Trophoblast cell (in vitro differentiated cells and primary cell): ENCODE results near the gene CUX1.

Experiments
- DNase-seq, 2 donors: peaks; one replicate each; pipeline ENCODE4 v3.0.0-alpha.2; 2016
- H2AFZ ChIP-seq: 2 replicates; pipeline ENCODE4 v1.6.1; 2013; ENCODE audit warnings: low read length, moderate library complexity, mild to moderate bottlenecking; ENCODE audit not compliant: insufficient read depth, poor library complexity
- H2AK5ac ChIP-seq: 2 replicates; pipeline ENCODE4 v1.6.1; 2013; ENCODE audit warnings: mild to moderate bottlenecking, low read length
- H2BK120ac ChIP-seq: 2 replicates; pipeline ENCODE4 v1.6.1; 2013; ENCODE audit warnings: low read length, mild to moderate bottlenecking, moderate library complexity; ENCODE audit not compliant: insufficient read depth, poor library complexity
- H2BK12ac ChIP-seq: 2 replicates; pipeline ENCODE4 v1.6.1; 2013; ENCODE audit warnings: mild to moderate bottlenecking, low read length, moderate library complexity
- H2BK5ac ChIP-seq: 2 replicates; pipeline ENCODE4 v1.6.1; 2013; ENCODE audit warnings: low read length, low read depth, moderate library complexity, mild to moderate bottlenecking; ENCODE audit not compliant: poor library complexity
- H3K14ac ChIP-seq: 2 replicates; pipeline ENCODE4 v1.6.1; 2013; ENCODE audit warnings: mild to moderate bottlenecking, low read length
- H3K18ac ChIP-seq: 2 replicates; pipeline ENCODE4 v1.6.1; 2013; ENCODE audit warnings: mild to moderate bottlenecking, low read length
- H3K23ac ChIP-seq: 2 replicates; pipeline ENCODE4 v1.6.1; 2013; ENCODE audit warnings: low read length
- H3K27ac ChIP-seq: 2 replicates; pipeline ENCODE4 v1.5.1; 2013; ENCODE audit warnings: low read depth, mild to moderate bottlenecking, inconsistent platforms, low read length, moderate library complexity
- H3K27me3 ChIP-seq: 2 replicates; pipeline ENCODE4 v1.6.1; 2013; ENCODE audit warnings: inconsistent platforms, mild to moderate bottlenecking, low read length, moderate library complexity; ENCODE audit not compliant: insufficient read depth
- H3K36me3 ChIP-seq, 2 experiments: 1 replicate in 1 of 2; 2 replicates in 1 of 2; pipeline ENCODE4 v1.6.1; 2013; ENCODE audit warnings: low read length in 2 of 2, mild to moderate bottlenecking in 2 of 2, moderate library complexity in 1 of 2; ENCODE audit not compliant: insufficient read depth in 2 of 2, control insufficient read depth in 1 of 2
- H3K4ac ChIP-seq: 2 replicates; pipeline ENCODE4 v1.6.1; 2013; ENCODE audit warnings: low read depth, mild to moderate bottlenecking, low read length, moderate library complexity
- H3K4me1 ChIP-seq, 2 experiments: 1 replicate in 1 of 2; 2 replicates in 1 of 2; pipeline ENCODE4 v1.6.1; 2013; ENCODE audit warnings: low read length in 2 of 2, mild to moderate bottlenecking in 2 of 2, moderate library complexity in 1 of 2; ENCODE audit not compliant: insufficient read depth in 2 of 2, control insufficient read depth in 1 of 2
- H3K4me2 ChIP-seq: 2 replicates; pipeline ENCODE4 v1.6.1; 2013; ENCODE audit warnings: inconsistent platforms, mild to moderate bottlenecking, low read length, moderate library complexity
- H3K4me3 ChIP-seq: 2 replicates; pipeline ENCODE4 v1.5.1; 2013; ENCODE audit warnings: mild to moderate bottlenecking, low read depth, low read length, inconsistent platforms
- H3K79me1 ChIP-seq: one replicate; pipeline ENCODE4 v1.6.1; 2013; ENCODE audit warnings: low read length
- H3K79me2 ChIP-seq: 2 replicates; pipeline ENCODE4 v1.6.1; 2013; ENCODE audit warnings: low read length, mild to moderate bottlenecking; ENCODE audit not compliant: control insufficient read depth, insufficient read depth, poor library complexity
- H3K9ac ChIP-seq: 2 replicates; pipeline ENCODE4 v1.6.1; 2013; ENCODE audit warnings: mild to moderate bottlenecking, low read length
- H3K9me3 ChIP-seq: 2 replicates; pipeline ENCODE4 v1.6.1; 2013; ENCODE audit warnings: low read depth, mild to moderate bottlenecking, control low read depth, inconsistent platforms, low read length; ENCODE audit not compliant: insufficient read depth
- H4K12ac ChIP-seq: 2 replicates; pipeline ENCODE4 v1.6.1; 2013; ENCODE audit warnings: low read depth, mild to moderate bottlenecking, low read length, moderate library complexity
- H4K8ac ChIP-seq: 2 replicates; pipeline ENCODE4 v1.6.1; 2013; ENCODE audit warnings: low read depth, mild to moderate bottlenecking, low read length, moderate library complexity
- H4K91ac ChIP-seq: one replicate; pipeline ENCODE4 v1.6.1; 2013; ENCODE audit warnings: low read depth, mild to moderate bottlenecking, low read length, moderate library complexity
- WGBS: extraction: QIAGEN DNeasy Blood & Tissue Kit; methylation state at CpG from one replicate; pipeline ENCODE4 v1.1.7; 2013; ENCODE audit warnings: missing lambda C conversion rate; ENCODE audit not compliant: insufficient read length, insufficient coverage; ENCODE audit errors: extremely low coverage; 5-methylcytosine and 5-hydroxymethylcytosine counted together

The CUX1 gene

DNA sequence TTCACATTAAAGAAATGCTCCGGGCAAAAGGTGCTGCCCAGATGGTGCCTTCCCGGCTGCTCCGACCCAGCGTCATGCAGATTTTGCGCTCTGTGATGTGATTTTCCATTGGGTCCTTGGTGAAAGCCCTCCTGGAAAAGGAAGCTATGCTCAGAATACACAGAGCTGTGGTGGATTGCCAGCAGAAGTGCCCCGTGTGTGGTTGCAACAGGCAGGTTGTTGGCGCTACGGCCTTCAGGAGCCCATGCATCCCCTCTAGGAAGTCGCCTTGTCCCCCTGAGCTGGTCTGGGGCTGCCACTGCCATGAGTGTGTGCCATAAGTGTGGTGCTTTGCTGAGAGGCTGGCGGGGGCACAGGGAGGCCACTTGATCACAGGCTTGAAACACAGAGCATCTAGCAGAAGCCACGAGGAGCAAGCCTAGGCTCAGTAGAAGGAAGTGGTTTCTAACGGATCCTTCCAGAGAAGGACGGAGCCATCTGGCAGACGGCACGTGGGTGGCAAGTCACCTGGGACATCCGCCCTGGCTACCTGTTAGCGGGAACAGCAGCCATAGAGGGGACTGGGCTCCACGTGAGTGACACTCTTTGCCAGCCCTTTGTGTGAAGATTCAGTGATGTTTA, 210.9 kb downstream of the CUX1 start:
- H2BK12ac ChIP-seq = no peak overlapping the region
- no peaks in the 10 kb centered on the region for H3K27me3 ChIP-seq
- no peak overlapping the region for H2BK5ac ChIP-seq
- H3K79me2 ChIP-seq = no peaks in the 10 kb centered on the region
- H3K4me2 ChIP-seq = no peak overlapping the region
- H3K79me1 ChIP-seq = peaks cover 1% of the 10 kb centered on the region
- no peak overlapping the region for H4K12ac ChIP-seq
- peak overlapping the region; percentile 3 for H3K18ac ChIP-seq
- H2AK5ac ChIP-seq = no peak overlapping the region
- H3K4ac ChIP-seq = no peak overlapping the region
- no peak overlapping the region for H3K9ac ChIP-seq
- no CpG with 5 or more reads among the region's 18 CpGs for WGBS
- DNase-seq = no peak
- H4K8ac ChIP-seq = no peak overlapping the region
- no peak overlapping the region for H3K4me3 ChIP-seq
- no peaks in the 10 kb centered on the region for H3K9me3 ChIP-seq
- H3K27ac ChIP-seq = no peak overlapping the region
- H3K14ac ChIP-seq = no peak overlapping the region
- H4K91ac ChIP-seq = no peak overlapping the region
- H2AFZ ChIP-seq = no peak overlapping the region
- no peak overlapping the region for H3K23ac ChIP-seq
- H2BK120ac ChIP-seq = no peak overlapping the region
- H3K4me1 ChIP-seq = peaks cover 4 to 7% of the 10 kb centered on the region in 2 experiments
- peaks cover 6 to 7% of the 10 kb centered on the region in 2 experiments for H3K36me3 ChIP-seq

DNA sequence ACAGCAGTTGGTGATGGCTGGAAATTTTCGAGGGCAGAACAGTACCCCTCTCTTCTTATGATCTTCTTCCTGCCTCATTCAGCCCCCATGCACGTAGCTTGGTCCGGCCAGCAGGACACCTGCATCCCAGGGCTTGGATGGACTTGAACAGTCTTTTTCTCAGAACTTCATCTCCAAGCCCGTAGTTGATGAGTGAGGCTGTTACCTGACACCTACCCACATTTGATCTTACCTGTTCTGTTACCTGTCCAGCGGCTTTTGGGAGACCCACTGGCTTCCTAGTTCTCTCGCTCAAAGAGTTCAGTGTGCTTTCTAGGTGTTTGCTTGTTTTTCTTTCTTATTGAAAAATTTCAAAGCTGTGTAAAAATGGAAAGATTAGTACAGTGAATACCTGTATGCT, 212.2 kb downstream of the CUX1 start:
- Histone ChIP-seq H3K9ac (no peak overlapping the region), H2AK5ac (no peak overlapping the region), H2BK12ac (no peak overlapping the region)

DNA sequence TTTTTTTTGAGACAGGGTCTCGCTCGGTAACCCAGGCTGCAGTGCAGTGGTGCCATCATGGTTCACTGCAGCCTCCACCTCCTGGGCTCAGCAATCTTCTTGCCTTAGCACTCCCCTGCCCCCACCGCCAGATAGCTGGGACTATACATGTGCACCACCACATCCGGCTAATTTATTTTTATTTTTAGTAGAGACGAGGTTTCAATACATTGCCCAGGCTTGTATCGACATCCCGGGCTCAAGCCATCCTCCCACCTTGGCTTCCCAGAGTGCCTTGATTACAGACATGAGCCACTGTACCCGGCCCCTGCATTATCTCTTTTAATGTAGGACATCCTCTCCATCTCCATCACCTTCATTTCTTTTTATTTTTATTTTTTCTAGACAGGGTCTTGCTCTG, 213.3 kb downstream of the CUX1 start:
- no peak overlapping the region for H2BK120ac ChIP-seq
- WGBS = no CpG with 5 or more reads among the region's 8 CpGs

More for the DNA sequence above, 212.2 kb downstream of the CUX1 start:
- H2BK5ac ChIP-seq = no peak overlapping the region
- H3K23ac ChIP-seq = no peak overlapping the region
- H3K4me1 ChIP-seq = peaks cover 4 to 5% of the 10 kb centered on the region in 2 experiments
- H4K12ac ChIP-seq = no peak overlapping the region
- WGBS = no CpG with 5 or more reads among the region's 6 CpGs
- H3K79me2 ChIP-seq = no peaks in the 10 kb centered on the region
- H3K14ac ChIP-seq = no peak overlapping the region
- H4K91ac ChIP-seq = no peak overlapping the region
- no peaks in the 10 kb centered on the region for H3K27me3 ChIP-seq
- H3K4me2 ChIP-seq = no peak overlapping the region
- H3K27ac ChIP-seq = no peak overlapping the region
- H3K18ac ChIP-seq = no peak overlapping the region
- no peak overlapping the region for H3K4ac ChIP-seq
- no peak overlapping the region for H2AFZ ChIP-seq
- no peak overlapping the region for H4K8ac ChIP-seq
- H3K9me3 ChIP-seq = no peaks in the 10 kb centered on the region
- H2BK120ac ChIP-seq = no peak overlapping the region
- no peaks in the 10 kb centered on the region for H3K79me1 ChIP-seq
- peaks cover 6 to 7% of the 10 kb centered on the region in 2 experiments for H3K36me3 ChIP-seq
- DNase-seq = peak; percentile 79 to 86
- no peak overlapping the region for H3K4me3 ChIP-seq

DNA sequence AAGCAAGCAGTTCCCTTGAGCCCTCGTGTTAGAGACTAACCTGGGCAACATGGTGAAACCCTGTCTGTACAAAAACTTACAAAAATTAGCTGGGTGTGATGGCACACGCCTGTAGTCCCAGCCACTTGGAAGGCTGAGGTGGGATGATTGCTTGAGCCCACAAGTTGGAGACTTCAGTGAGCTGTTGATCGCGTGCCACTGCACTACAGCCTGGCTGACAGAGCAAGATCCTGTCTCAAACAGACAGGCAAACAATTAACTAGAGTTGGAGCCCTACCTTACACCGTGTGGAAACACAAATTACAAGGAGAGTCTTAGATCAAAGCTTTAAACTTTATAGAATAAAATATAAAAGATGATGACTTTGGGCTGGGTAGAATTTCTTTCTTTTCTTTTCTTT, 219.5 kb downstream of the CUX1 start:
- peaks cover 0 to 2% of the 10 kb centered on the region in 2 experiments for H3K4me1 ChIP-seq
- no CpG with 5 or more reads among the region's 5 CpGs for WGBS
- peaks cover 2% of the 10 kb centered on the region in 2 experiments for H3K36me3 ChIP-seq
- H3K27me3 ChIP-seq = no peaks in the 10 kb centered on the region
- H3K4me3 ChIP-seq = no peak overlapping the region
- no peak overlapping the region for H3K18ac ChIP-seq
- no peak overlapping the region for H2BK12ac ChIP-seq
- DNase-seq = no peak
- peak overlapping the region; percentile 52 for H3K9ac ChIP-seq
- H3K27ac ChIP-seq = no peak overlapping the region
- H4K91ac ChIP-seq = no peak overlapping the region
- H4K8ac ChIP-seq = no peak overlapping the region
- H2AK5ac ChIP-seq = no peak overlapping the region
- no peaks in the 10 kb centered on the region for H3K9me3 ChIP-seq
- no peak overlapping the region for H4K12ac ChIP-seq
- no peaks in the 10 kb centered on the region for H3K79me2 ChIP-seq
- no peak overlapping the region for H2BK120ac ChIP-seq
- no peak overlapping the region for H2AFZ ChIP-seq
- no peak overlapping the region for H3K14ac ChIP-seq
- no peaks in the 10 kb centered on the region for H3K79me1 ChIP-seq
- no peak overlapping the region for H3K4me2 ChIP-seq
- no peak overlapping the region for H3K4ac ChIP-seq
- H2BK5ac ChIP-seq = no peak overlapping the region
- H3K23ac ChIP-seq = no peak overlapping the region

More for the DNA sequence above, 213.3 kb downstream of the CUX1 start:
- Histone ChIP-seq H2AFZ (no peak overlapping the region), H3K79me2 (no peaks in the 10 kb centered on the region), H3K9me3 (no peaks in the 10 kb centered on the region), H3K4me3 (no peak overlapping the region), H3K4me2 (no peak overlapping the region), H3K79me1 (no peaks in the 10 kb centered on the region), H3K4ac (no peak overlapping the region), H3K4me1 (peaks cover 4 to 5% of the 10 kb centered on the region in 2 experiments), H3K9ac (no peak overlapping the region), H3K36me3 (peaks cover 6 to 7% of the 10 kb centered on the region in 2 experiments), H4K91ac (no peak overlapping the region), H2BK5ac (no peak overlapping the region), H2BK12ac (no peak overlapping the region), H4K8ac (no peak overlapping the region), H3K14ac (no peak overlapping the region), H3K18ac (no peak overlapping the region), H3K27me3 (no peaks in the 10 kb centered on the region), H2AK5ac (no peak overlapping the region), H3K27ac (no peak overlapping the region), H3K23ac (no peak overlapping the region), H4K12ac (no peak overlapping the region)
- no peak for DNase-seq
